ENCODE results near the gene USB1.
A peak's percentile ranks its signal among the peaks of the same experiment; 100 is the strongest.
"Not testable (repeated sequence)": the region's sequence is repeated elsewhere in the genome, so short reads cannot be mapped to it uniquely, and the experiment has no call there.

Gene USB1

GRCh38 chr16:57970970-57971369, 30.2 kb upstream of the USB1 start, which contains the start of gene CNGB1:
CNGB1 (minus strand) TSS chr16:57971128; CDS start chr16:57967286, 3,842 bp downstream.
- DNase-seq: no peak

- no peak for DNase-seq
Measured at GRCh38 chr16:57971848-57972247, 29.4 kb upstream of the USB1 start.

DNA sequence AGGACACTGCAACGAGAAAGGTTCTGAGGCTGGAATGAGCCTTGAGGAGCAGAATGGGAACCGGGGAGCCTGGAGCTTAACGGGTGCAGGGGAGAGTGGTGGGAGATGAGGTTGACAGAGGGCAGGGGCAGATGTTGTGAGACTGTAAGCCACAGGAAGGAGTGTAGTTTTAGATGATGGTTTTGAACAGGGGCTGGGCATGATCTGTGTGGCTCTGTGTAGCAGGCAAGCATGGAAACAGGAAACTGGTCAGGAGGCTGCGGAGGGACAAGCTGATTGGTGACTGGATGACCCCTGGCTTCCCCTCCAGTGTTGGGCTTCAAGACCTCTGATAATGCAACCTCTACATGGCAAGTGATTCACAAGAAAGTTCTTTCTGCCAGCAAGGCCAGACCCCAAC, 28.9 kb upstream of the USB1 start:
- no peak for DNase-seq

DNA sequence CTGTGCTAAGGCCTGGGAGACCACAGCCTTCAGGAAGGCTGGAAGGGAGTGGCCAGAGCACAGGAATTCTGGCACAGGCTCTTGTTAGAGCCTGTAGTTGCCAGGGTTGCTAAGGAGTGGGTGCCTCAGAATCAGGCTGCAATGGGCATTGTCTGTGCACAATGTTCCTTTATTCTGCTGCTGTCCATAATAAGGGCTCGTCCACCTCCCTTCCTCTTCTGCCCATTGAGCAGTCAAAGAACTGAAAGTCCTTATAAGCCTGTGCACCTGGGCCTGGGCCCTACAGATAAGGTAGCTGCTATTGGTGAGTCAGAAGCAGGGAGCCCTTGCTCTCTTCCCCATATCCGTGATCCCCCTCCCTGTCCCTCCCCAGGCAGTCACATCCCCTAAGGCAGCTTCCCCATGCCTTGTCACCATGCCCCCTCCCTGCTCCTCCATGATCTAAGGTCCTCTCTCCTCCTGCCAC, 24.8 kb upstream of the USB1 start:
- DNase-seq: no peak

DNA sequence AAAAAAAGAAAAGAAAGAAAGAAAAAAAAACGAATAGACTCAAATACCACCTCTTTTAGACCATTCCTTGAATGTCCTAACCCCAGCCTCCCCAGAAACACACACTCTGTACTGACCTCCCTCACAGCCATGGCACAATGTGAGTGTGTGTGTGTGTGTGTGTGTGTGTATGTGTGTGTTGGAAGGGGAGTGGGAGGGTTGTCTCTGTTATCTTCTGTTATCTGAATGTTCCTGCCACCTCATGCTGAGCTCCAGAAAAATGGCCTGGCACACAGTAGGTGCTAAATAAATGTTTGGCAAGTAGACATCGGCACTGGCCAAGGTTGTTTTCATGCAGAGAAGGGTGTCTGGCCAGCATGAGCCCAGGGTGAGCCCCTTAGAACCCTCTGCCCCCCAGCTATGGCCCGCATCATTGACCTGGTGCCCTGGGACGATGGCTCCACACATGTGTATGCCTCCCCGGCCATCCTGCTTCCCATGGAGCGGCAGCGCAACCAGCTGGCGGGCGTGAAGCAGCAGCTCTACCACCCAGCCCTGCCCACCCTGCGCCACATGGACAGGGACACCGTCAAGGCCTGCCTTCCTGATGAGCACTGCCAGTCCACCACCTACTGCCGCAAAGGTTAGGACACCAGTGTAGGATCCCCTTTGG, 23.7 kb upstream of the USB1 start:
- no peak for DNase-seq

DNA sequence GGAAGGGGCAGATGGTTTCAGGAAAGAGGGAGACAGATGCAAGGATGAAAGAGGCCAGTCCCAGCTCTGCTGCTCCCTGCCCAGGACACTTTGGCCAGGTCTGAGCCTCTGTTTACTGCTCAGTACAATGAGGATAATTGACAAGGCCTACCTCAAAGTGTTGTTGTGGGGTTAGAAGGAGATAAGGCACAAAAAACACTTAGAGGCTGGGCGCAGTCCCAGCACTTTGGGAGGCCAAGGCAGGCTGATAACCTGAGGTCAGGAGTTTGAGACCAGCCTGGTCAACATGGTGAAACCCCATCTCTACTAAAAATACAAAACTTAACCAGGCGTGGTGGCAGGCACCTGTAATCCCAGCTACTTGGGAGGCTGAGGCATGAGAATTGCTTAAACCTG, 23.1 kb upstream of the USB1 start:
- not testable (repeated sequence) for DNase-seq

DNA sequence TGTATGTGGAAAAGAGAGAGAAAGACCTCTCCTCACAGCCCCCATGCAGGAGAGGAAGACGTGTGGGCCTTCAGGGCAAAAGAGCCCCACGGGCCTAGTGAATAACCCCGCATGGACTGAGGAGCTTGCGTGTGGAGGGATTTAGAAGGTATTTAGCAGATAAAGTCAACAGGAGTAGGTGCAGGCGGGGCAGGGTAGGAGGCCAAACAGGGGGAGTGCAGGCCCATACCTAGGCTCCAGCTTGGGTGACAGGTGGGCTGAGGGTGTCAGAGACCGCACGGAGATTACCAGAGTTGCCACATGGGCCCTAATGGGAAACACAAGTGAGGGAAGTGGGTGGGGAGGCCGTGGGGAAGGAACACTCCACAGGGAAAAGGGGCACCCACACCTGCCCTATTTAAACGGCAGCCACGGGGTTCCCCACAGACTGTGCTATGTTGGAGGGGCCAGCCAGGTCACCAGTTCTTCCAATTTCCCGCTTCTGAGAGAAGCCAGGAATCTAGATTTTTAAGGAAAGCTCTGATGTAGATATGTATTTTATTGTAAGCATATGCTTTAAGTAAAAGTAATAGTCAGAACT, 22.1 kb upstream of the USB1 start:
- no peak for DNase-seq

DNA sequence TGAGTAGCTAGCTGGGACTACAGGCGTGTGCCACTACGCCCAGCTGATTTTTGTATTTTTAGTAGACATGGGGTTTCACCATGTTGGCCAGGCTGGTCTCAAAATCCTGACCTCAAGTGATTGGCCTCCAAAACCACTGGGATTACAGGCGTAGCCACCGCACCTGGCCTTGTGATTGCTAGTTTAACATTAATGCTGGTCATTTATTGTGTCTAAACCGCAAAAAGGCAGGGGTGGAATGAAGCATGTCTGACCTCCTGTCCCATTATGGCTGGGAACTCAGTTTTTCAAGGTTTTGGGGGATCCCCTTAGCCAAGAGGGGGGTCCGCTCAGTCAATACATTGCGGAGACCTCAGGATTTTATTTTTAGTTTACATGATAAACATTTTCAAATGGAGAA, 19.6 kb upstream of the USB1 start:
- no peak for DNase-seq

DNA sequence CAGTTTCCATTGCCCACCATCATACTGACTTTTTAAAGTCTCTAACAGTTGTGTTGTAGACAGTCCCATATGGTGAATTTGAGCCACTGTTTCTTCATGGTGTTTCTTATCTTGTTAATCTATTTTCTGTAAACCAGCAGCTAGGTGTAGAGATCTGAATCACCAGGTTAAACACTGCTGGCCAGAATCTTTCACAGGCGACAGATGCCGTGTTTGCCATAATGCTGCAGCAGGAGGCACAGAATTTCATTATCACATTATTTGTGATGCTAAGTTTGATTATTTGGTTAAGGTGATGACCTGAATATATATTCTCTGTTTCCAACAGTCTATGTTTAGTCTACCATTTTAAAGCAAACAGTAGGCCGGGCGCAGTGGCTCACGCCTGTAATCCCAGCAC, 18.8 kb upstream of the USB1 start:
- DNase-seq: no peak

GRCh38 chr16:57984443-57985203, 16.6 kb upstream of the USB1 start:
- DNase-seq: peak; percentile 90

- DNase-seq: no peak
Measured at GRCh38 chr16:57985204-57986181, 15.7 kb upstream of the USB1 start.

DNA sequence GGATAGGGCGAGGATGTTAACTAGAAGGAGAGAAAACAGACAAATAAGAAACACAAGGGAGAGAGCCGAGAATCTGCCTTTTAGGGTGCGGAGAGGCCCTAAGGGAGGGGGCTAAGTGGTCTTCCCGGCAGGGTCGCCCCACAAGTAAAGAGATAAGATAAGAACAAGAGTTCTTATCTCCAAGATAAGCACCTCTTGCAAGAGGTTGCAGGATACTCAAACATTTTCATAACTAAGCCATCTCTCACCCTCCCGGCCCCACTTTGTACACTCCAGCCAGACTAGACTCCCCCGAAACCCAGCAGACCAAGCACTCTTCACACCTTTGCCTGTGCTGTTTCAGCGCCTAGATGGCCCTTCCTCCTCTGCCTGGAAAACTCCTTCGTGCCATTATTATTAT, 15.0 kb upstream of the USB1 start:
- no peak for DNase-seq

DNA sequence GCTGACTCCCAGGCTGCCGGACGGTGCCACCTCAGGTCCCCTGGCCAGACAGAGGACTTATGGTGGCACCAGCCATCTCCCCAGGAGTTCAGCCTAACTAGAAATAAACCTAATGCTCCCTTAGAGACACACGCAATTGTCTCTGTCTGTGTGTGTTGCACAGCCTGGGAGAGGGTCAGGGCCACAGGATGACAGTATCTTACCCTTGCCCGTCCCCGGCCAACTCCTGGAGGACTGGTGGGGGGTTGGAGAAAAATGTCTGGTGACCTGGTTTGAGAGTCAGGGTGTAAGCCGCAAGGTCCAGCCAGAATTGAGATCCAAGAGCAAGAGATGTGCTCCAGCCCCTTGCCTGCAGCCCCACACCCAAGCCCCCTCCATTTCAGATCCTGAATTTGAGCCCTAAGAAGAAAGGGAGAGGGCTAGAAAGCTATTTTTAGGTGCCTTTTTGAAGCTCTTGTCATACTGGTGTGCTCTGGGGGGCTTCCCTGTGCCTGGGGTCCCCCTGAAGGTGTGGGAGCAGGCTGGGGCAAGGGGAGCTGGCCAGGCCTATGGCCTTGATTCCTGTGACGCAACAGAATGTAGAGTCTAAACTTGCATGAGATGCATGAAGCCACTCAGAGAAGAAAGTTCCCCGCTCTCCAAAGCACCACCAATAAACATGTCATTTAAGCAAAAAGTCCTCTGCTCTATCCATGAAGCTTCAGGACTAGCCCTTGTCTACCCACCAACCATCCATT, 13.6 kb upstream of the USB1 start:
- DNase-seq: no peak

DNA sequence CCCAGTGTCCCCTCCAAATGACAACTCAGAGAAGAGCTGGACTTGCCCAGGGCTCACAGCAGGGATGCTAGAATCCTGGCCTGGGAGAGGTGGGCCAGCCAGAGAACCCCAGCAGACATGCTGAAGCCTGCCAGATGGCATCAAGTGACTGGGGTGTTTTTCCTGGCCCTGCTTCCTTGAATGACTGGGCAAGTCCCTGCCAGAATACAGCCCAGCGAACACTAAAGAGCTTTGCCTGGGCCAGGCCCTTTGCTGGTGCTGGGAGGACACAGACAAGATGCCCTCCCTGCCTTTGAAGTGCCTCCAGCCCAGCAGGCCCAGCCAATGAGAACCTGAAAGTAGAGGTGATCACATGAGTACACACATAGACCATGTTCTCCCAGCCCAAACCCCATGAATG, 12.3 kb upstream of the USB1 start:
- no peak for DNase-seq

DNA sequence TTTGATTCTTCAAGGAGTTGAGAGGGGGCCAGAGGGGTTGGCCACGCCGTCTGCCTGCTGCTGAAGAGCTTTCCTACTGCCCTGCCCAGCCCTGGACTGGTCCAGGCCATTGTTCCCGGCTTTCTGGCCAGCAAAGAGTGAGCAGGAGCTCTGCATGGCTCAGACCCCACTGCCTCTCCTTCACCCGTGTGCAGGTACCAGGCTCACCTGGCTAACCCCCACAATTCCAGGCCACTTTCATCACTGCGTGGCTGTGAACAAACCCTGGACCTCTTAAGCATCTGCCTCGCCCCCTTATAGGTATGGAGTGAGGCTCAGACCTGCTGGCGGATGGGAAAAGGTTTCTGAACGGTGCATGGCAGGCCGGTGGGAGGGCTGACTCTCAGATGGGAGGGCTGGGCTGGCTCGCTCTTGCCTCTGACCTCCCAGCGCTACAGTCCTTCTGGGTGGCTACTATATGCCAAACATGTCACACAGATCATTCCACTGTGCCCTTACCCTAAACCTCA, 9.6 kb upstream of the USB1 start:
- DNase-seq: no peak

- DNase-seq: no peak
Measured at GRCh38 chr16:57992084-57992483, 9.1 kb upstream of the USB1 start.

DNA sequence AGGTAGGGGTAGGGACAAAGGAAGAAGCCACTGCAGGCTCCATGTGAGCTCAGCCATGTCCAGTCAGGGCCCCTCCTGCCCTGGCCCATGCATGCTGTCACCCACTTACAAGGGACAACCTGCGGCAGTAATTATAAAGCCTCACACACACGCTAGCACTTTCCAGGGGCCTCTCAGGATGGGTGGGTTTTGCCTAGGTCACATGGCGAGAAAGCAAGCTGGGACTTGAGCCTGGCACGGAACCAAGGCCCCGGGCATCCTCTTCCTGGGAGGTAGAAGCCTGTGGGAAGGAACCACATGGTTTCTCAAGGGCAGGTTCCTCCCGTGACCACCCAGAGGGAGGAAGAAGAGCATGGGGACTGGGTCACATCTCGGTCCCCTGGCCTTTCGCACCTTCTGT, 7.8 kb upstream of the USB1 start:
- no peak for DNase-seq

DNA sequence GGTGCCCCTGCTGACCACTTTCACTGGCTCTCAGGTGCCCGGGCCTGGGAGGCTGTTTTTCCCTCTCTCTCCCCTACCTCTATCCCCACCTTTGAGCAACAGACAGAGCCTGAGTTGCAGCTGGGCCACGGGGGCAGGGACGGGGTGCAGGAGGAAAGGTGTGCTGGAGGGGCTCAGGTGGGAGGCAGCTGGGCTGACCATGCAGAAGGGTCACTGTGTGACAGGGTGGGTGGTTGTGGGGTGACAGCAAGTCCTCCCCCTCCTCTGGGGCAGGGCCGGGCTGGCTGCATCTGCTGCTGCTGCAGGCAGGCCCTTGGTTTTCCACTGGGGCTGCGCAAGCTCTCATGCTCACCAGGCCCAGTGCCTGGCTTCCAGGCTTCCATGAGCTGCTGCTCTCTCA, 7.3 kb upstream of the USB1 start:
- no peak for DNase-seq

DNA sequence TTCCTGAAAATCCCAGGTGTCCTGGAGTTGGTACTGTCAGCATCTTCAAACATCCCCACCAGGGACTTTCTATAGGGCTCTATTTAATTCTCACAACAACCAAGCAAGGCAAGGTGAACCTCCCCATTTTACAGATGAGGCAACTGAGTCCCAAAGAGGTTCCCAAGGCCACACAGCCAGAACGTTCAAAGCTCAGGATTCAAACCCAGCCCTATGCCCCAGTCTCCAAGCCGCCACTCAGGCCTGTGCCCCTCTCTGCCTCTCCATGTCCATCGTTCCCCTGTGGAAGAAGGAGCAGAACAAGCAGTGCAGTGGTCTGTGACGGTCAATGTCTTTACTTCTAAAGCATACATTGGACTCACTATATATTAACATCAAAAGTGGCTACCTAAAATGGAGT, 6.8 kb upstream of the USB1 start:
- DNase-seq: no peak

GRCh38 chr16:57994778-57995177, 6.4 kb upstream of the USB1 start:
- peak; percentile 24 for DNase-seq

GRCh38 chr16:57995721-57996405, 5.3 kb upstream of the USB1 start:
- no peak for DNase-seq

Data from stimulated activated CD4-positive, alpha-beta T cell treated with anti-CD3 and anti-CD28 coated beads, Interleukin-4, amount 100 ng/mL, for 1 hour (primary cell).